Caco-2 (cell line): Measurements from ENCODE around the gene CDK5RAP1. TPM values are rescaled to one million over a fixed set of nuclear protein-coding genes. Genes with fewer than 3 reads are reported as not detected.

ENCODE experiments used
- BruUV-seq: library from RNA; stranded (reverse); fragments of 400-500 nt; replicated peaks from 2 replicates; lab custom pipeline; 2021; lab: Mats Ljungman, UMichigan
- CTCF ChIA-PET: fragments of 300-600 bp; sonication (Branson Sonifier 250); formaldehyde crosslinking; loops from one replicate; lab custom pipeline; 2022; ENCODE audit warnings: antibody characterized with exemption; lab: Charles Lee
- POLR2A ChIA-PET: fragments of 300-600 bp; sonication (Branson Sonifier 250); formaldehyde crosslinking; loops from one replicate; lab custom pipeline; 2022; ENCODE audit warnings: antibody characterized with exemption; lab: Charles Lee
- DNase-seq, 2 experiments: peaks; one replicate each; pipeline versions ENCODE4 v3.0.0 to v3.0.0-alpha.2; 2020 to 2022
- H3K27me3 ChIP-seq: replicated peaks from 2 replicates; pipeline ENCODE4 v1.6.0; 2011; ENCODE audit warnings: low read length; ENCODE audit not compliant: control insufficient read depth, insufficient read depth
- H3K36me3 ChIP-seq: 2 replicates; pipeline ENCODE4 v1.5.1; 2011; ENCODE audit warnings: low read length; ENCODE audit not compliant: control insufficient read depth, insufficient read depth
- H3K4me1 ChIP-seq: fragments of 250-450 bp; sonication (Bioruptor Pico); 2 replicates; pipeline ENCODE4 v1.5.1; 2020; ENCODE audit warnings: mild to moderate bottlenecking
- H3K4me3 ChIP-seq: 2 replicates; pipeline ENCODE4 v1.5.1; 2011; ENCODE audit warnings: low read depth, mild to moderate bottlenecking, control low read depth, low read length
- H3K9me3 ChIP-seq: fragments of 250-450 bp; sonication (Bioruptor Pico); 2 replicates; pipeline ENCODE4 v1.5.1; 2020; ENCODE audit warnings: mild to moderate bottlenecking, moderate library complexity
- H3K27ac Mint-ChIP-seq: one replicate; pipeline ENCODE4 v1.8.0; 2022; ENCODE audit warnings: mixed read lengths; ENCODE audit not compliant: unreplicated experiment
- H3K27me3 Mint-ChIP-seq: one replicate; pipeline ENCODE4 v1.8.0; 2022; ENCODE audit warnings: mixed read lengths; ENCODE audit not compliant: insufficient read depth, unreplicated experiment
- H3K36me3 Mint-ChIP-seq: one replicate; pipeline ENCODE4 v1.8.0; 2022; ENCODE audit warnings: mild to moderate bottlenecking, mixed read lengths; ENCODE audit not compliant: insufficient read depth, unreplicated experiment
- H3K4me1 Mint-ChIP-seq: one replicate; pipeline ENCODE4 v1.8.0; 2022; ENCODE audit warnings: low read depth, mixed read lengths; ENCODE audit not compliant: unreplicated experiment
- H3K4me3 Mint-ChIP-seq: one replicate; pipeline ENCODE4 v1.8.0; 2022; ENCODE audit warnings: mild to moderate bottlenecking, moderate library complexity, mixed read lengths; ENCODE audit not compliant: unreplicated experiment
- H3K9me3 Mint-ChIP-seq: one replicate; pipeline ENCODE4 v1.8.0; 2022; ENCODE audit warnings: mixed read lengths; ENCODE audit not compliant: unreplicated experiment
- CTCF ChIP-seq, 2 experiments: fragments of 200-600 bp in 1 of 2; IDR thresholded peaks; 1 replicate in 1 of 2; 2 replicates in 1 of 2; pipeline versions ENCODE4 v1.5.1 to v1.8.0; 2011 to 2022; ENCODE audit warnings: antibody characterized with exemption in 1 of 2, control low read depth in 1 of 2, inconsistent platforms in 1 of 2, low read depth in 1 of 2, low read length in 1 of 2, mild to moderate bottlenecking in 1 of 2, moderate library complexity in 1 of 2; ENCODE audit not compliant: insufficient read depth in 1 of 2, severe bottlenecking in 1 of 2, unreplicated experiment in 1 of 2
- intact Hi-C: fragments of 100-400 bp; cut with micrococcal nuclease; formaldehyde crosslinking; loops from one replicate; pipeline ENCODE4 v1.10.0; 2022; ENCODE audit not compliant: unreplicated experiment
- total RNA-seq: library from RNA; stranded (reverse); gene quantifications from 2 replicates; pipeline ENCODE4 v1.2.3, GENCODE V29; 2022

CDK5RAP1 gene
- total RNA-seq, 1 experiment from 2014 or later = 116 TPM

- POLR2A ChIA-PET = no interaction called here
Measured at GRCh38 chr20:33325350-33325749, 76.0 kb downstream of the CDK5RAP1 start.

DNA sequence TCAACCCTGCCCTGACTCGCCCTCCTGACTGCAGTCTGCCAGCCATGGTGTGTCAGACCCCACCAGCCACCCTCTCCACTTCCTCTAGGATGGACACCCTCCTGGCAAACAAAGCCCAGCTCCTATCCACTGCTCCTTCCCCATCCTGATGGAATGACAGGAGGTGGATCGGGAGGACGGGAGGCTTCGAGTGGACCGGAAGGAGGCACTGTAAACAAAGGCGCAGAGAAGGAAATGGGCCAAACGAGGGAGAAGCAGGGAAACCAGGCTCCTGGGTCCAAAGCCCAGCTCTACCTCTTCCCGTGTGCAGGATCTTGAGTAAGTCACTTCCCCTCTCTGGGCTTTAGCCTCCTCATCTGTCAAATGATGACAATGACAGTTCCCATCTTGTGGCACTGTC lies 78.1 kb downstream of the CDK5RAP1 start:
- H3K36me3 Mint-ChIP-seq = no peaks in the 10 kb centered on the region
- ChIA-PET CTCF (no interaction called here), POLR2A (no interaction called here)
- no peak for DNase-seq
- H3K27me3 ChIP-seq = peaks cover 2% of the 10 kb centered on the region
- H3K9me3 Mint-ChIP-seq = no peaks in the 10 kb centered on the region
- no peak overlapping the region for H3K27ac Mint-ChIP-seq
- H3K27me3 Mint-ChIP-seq = peaks cover 9% of the 10 kb centered on the region
- no peaks in the 10 kb centered on the region for H3K36me3 ChIP-seq
- no peak overlapping the region for H3K4me3 ChIP-seq
- TF ChIP-seq CTCF (IDR thresholded peaks at IDR 0.05; ENCODE audit: insufficient read depth in 1 of 2, low read depth in 1 of 2, low read length in 1 of 2, severe bottlenecking in 1 of 2, unreplicated experiment in 1 of 2) = no peak
- no peaks in the 10 kb centered on the region for H3K4me1 Mint-ChIP-seq
- intact Hi-C loops = no loop called here
- H3K9me3 ChIP-seq = no peaks in the 10 kb centered on the region
- H3K4me3 Mint-ChIP-seq = no peak overlapping the region
- no peaks in the 10 kb centered on the region for H3K4me1 ChIP-seq
- BruUV-seq = no TSS peak

More at GRCh38 chr20:33325350-33325749, 76.0 kb downstream of the CDK5RAP1 start:
- intact Hi-C loops = no loop called here
- no peak for DNase-seq
- Mint-ChIP-seq H3K9me3 (no peaks in the 10 kb centered on the region), H3K4me1 (no peaks in the 10 kb centered on the region), H3K27me3 (peaks cover 12% of the 10 kb centered on the region), H3K4me3 (no peak overlapping the region), H3K36me3 (no peaks in the 10 kb centered on the region), H3K27ac (no peak overlapping the region)
- H3K4me3 ChIP-seq = no peak overlapping the region
- CTCF ChIA-PET = no interaction called here
- peaks cover 4% of the 10 kb centered on the region for H3K27me3 ChIP-seq
- H3K4me1 ChIP-seq = no peaks in the 10 kb centered on the region
- TF ChIP-seq CTCF (IDR thresholded peaks at IDR 0.05; ENCODE audit: insufficient read depth in 1 of 2, low read depth in 1 of 2, low read length in 1 of 2, severe bottlenecking in 1 of 2, unreplicated experiment in 1 of 2) = no peak
- no TSS peak for BruUV-seq
- H3K9me3 ChIP-seq = no peaks in the 10 kb centered on the region
- H3K36me3 ChIP-seq = no peaks in the 10 kb centered on the region

GRCh38 chr20:33322456-33322855 lies 78.9 kb downstream of the CDK5RAP1 start:
- no TSS peak for BruUV-seq
- CTCF ChIA-PET = no interaction called here

More at GRCh38 chr20:33322456-33322855, 78.9 kb downstream of the CDK5RAP1 start:
- H3K36me3 Mint-ChIP-seq = no peaks in the 10 kb centered on the region
- POLR2A ChIA-PET = no interaction called here
- no peak overlapping the region for H3K4me3 Mint-ChIP-seq
- H3K4me1 ChIP-seq = no peaks in the 10 kb centered on the region
- no peak overlapping the region for H3K27ac Mint-ChIP-seq
- no peak for DNase-seq
- no peaks in the 10 kb centered on the region for H3K9me3 ChIP-seq
- H3K27me3 Mint-ChIP-seq = peaks cover 6% of the 10 kb centered on the region
- intact Hi-C loops = no loop called here
- no peaks in the 10 kb centered on the region for H3K36me3 ChIP-seq
- peaks cover 2% of the 10 kb centered on the region for H3K27me3 ChIP-seq
- no peak for TF ChIP-seq CTCF (IDR thresholded peaks at IDR 0.05; ENCODE audit: insufficient read depth in 1 of 2, low read depth in 1 of 2, low read length in 1 of 2, severe bottlenecking in 1 of 2, unreplicated experiment in 1 of 2)
- no peak overlapping the region for H3K4me3 ChIP-seq
- H3K4me1 Mint-ChIP-seq = no peaks in the 10 kb centered on the region
- H3K9me3 Mint-ChIP-seq = no peaks in the 10 kb centered on the region
